ENCODE results near the gene ZGPAT.

The ZGPAT gene

GRCh38 chr20:63782051-63782471 lies 74.2 kb downstream of the ZGPAT start:
- Histone ChIP-seq H3K9me3 (ENCODE audit: control insufficient read depth, insufficient read depth, low read length) (no peaks in the 10 kb centered on the region), H3K36me3 (ENCODE audit: insufficient read depth, low read length) (no peaks in the 10 kb centered on the region), H3K4me1 (ENCODE audit: insufficient read depth, low read length) (peaks cover 14% of the 10 kb centered on the region), H3K9ac (ENCODE audit: low read depth, low read length) (no peak overlapping the region)

- Histone ChIP-seq H3K4me1 (ENCODE audit: insufficient read depth, low read length) (peaks cover 10% of the 10 kb centered on the region), H3K9me3 (ENCODE audit: control insufficient read depth, insufficient read depth, low read length) (no peaks in the 10 kb centered on the region), H3K36me3 (ENCODE audit: insufficient read depth, low read length) (no peaks in the 10 kb centered on the region), H3K9ac (ENCODE audit: low read depth, low read length) (no peak overlapping the region)
These were observed 74.7 kb downstream of the ZGPAT start for GRCh38 chr20:63782521-63782971.

- no peak overlapping the region for H3K9ac ChIP-seq (ENCODE audit: low read depth, low read length)
- no peaks in the 10 kb centered on the region for H3K9me3 ChIP-seq (ENCODE audit: control insufficient read depth, insufficient read depth, low read length)
- no peaks in the 10 kb centered on the region for H3K4me1 ChIP-seq (ENCODE audit: insufficient read depth, low read length)
- H3K36me3 ChIP-seq (ENCODE audit: insufficient read depth, low read length), result no peaks in the 10 kb centered on the region
These were observed 76.1 kb downstream of the ZGPAT start for GRCh38 chr20:63783970-63784369.

- Histone ChIP-seq H3K36me3 (ENCODE audit: insufficient read depth, low read length) (no peaks in the 10 kb centered on the region), H3K9ac (ENCODE audit: low read depth, low read length) (no peak overlapping the region), H3K9me3 (ENCODE audit: control insufficient read depth, insufficient read depth, low read length) (no peaks in the 10 kb centered on the region), H3K4me1 (ENCODE audit: insufficient read depth, low read length) (no peaks in the 10 kb centered on the region)
These were observed 77.9 kb downstream of the ZGPAT start for GRCh38 chr20:63785691-63786131.
